ENCODE measurements around the gene CD55.
A peak's percentile ranks its signal among the peaks of the same experiment; 100 is the strongest.

CD55 gene

DNA sequence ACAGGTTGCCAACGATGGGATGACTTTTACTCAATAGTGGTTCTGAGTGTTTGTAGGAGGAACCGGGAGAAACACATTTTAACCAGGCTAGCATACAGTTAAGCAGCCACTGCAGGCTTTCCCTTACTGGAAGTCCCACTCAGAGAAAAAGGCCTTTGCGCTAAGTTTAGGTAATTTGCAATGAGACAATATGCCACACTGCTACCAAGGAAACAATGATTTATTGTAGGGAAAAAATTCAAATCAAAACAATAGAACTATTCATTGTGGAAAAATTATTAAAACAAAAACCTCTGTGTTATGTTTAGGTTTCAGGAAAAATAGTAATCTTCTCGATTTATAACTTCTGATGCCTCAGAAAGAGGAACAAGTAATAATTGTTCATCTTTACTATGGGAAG is 81.3 kb downstream of the CD55 start:
- DNase-seq (ENCODE audit: extremely low spot score), result no peak
- ChIA-PET CTCF (no interaction called here), POLR2A (no interaction called here)
- TF ChIP-seq, protein P1, sequence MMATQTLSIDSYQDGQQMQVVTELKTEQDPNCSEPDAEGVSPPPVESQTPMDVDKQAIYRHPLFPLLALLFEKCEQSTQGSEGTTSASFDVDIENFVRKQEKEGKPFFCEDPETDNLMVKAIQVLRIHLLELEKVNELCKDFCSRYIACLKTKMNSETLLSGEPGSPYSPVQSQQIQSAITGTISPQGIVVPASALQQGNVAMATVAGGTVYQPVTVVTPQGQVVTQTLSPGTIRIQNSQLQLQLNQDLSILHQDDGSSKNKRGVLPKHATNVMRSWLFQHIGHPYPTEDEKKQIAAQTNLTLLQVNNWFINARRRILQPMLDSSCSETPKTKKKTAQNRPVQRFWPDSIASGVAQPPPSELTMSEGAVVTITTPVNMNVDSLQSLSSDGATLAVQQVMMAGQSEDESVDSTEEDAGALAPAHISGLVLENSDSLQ (IDR thresholded peaks at IDR 0.05), result no peak
- TF ChIP-seq BHLHE40 (IDR thresholded peaks at IDR 0.05; ENCODE audit: borderline replicate concordance), result no peak
- no peak for TF ChIP-seq LEF1 (IDR thresholded peaks at IDR 0.05; ENCODE audit: borderline replicate concordance)
- no peak for TF ChIP-seq L3MBTL2 (conservative IDR thresholded peaks at IDR 0.05)
- TF ChIP-seq SUZ12 (IDR thresholded peaks at IDR 0.05), result no peak
- TF ChIP-seq HDGF (IDR thresholded peaks at IDR 0.05; ENCODE audit: borderline replicate concordance), result no peak
- no peak for TF ChIP-seq ELF4 (IDR thresholded peaks at IDR 0.05)
- no peak for TF ChIP-seq ZNF384 (IDR thresholded peaks at IDR 0.05)
- TF ChIP-seq ARNT (IDR thresholded peaks at IDR 0.05), result no peak
- TF ChIP-seq FOXM1 (IDR thresholded peaks at IDR 0.05; ENCODE audit: borderline replicate concordance), result no peak

DNA sequence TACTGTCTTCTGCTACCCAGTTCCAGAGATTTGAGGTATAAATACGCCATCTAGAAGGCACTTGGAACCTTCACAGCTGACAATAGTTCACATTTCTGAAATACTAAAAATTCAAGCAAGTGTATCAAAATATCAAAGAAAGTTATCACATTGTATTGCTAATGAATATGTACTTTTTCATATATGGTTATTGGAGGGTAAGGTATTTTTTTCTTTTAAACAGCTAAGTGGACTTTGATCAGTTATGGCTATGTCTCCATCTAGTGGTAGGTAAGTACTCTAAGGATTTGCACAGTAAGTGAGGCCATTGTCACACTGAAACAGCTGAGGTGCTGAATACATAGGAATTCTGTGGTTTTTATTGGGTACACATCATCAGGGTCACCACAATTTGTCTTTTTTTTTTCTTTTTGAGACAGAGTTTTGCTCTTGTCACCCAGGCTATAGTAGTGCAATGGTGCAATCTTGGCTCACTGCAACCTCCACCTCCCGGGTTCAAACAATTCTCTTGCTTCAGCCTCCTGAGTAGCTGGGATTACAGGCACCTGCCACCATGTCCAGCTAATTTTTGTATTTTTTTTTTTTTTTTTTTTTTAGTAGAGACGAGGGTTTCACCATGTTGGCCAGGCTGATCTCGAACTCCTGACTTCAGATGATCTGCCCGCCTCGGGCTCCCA is 83.5 kb downstream of the CD55 start:
- ChIA-PET CTCF (interaction anchor here (0.6 to 1.3 kb wide), 8 partner anchors 11 to 329 kb away, joined by 3 to 9 read pairs (median 4); no protein-coding TSS in a partner anchor), POLR2A (interaction anchor here (1.0 kb wide), 1 partner anchor 83 kb away, joined by 4 read pairs; the partner anchor contains the start of gene CD55)
- no peak for TF ChIP-seq FOXM1 (IDR thresholded peaks at IDR 0.05; ENCODE audit: borderline replicate concordance)
- peak; percentile 81 for TF ChIP-seq ZNF384 (IDR thresholded peaks at IDR 0.05)
- DNase-seq (ENCODE audit: extremely low spot score), result peak; percentile 65

DNA sequence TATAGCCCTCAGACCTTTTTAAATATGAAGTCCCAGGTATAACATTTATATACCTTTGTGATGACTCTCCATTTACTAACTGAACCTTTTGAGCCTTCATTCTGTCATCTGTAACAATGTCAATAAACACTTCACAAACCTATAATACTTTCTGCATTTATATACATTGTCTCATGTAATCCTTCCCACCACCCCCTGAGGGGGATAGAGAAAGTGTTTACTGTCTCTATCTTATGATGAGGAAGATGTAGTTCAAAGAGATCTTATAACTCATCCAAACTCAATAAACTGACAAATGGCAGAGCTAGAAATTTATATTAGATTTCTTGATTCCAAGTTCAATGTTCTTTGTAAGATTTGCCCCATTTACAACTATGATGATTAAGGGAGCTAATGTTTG is 84.3 kb downstream of the CD55 start:
- CTCF ChIA-PET, result interaction anchor here (1.3 kb wide), 2 partner anchors 33 to 322 kb away, joined by 3 to 9 read pairs; no protein-coding TSS in a partner anchor
- TF ChIP-seq SP1 (IDR thresholded peaks at IDR 0.05), result no peak
- TF ChIP-seq BHLHE40 (IDR thresholded peaks at IDR 0.05; ENCODE audit: borderline replicate concordance), result no peak
- no peak for TF ChIP-seq CTBP1 (IDR thresholded peaks at IDR 0.05; ENCODE audit: borderline replicate concordance)
- TF ChIP-seq HDGF (IDR thresholded peaks at IDR 0.05; ENCODE audit: borderline replicate concordance), result no peak
- TF ChIP-seq ELF4 (IDR thresholded peaks at IDR 0.05), result no peak
- DNase-seq (ENCODE audit: extremely low spot score), result no peak
- POLR2A ChIA-PET, result no interaction called here

DNA sequence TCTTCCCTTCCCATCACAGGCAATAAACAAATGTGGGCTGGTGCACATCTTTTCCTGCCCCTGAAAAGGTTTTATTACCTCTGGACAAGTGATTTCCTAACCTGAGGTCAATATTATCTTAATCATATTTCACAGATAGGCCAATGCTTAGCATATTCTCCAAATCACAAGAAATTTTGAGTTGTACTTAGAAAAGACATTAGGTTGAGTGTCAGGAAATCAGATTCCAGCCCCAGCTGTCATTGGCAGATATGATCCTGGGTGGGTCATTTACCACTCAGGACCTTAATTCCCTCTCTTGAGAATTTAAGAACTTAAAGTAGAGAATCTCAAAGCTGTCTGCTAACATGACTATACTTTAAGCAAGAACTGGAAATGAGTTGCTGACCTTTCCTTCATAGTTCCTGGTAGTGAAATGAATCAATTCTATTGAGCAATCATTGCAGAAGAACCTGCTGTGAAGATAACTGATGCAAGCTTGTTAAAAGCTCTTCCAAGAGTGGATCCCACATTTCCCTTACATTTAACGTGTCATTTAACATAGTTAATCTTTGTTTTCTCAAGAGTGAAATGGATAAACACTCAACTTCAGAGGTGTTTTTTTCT is 86.3 kb downstream of the CD55 start:
- POLR2A ChIA-PET, result no interaction called here
- DNase-seq (ENCODE audit: extremely low spot score), result no peak
- no peak for TF ChIP-seq SUZ12 (IDR thresholded peaks at IDR 0.05)
- TF ChIP-seq BHLHE40 (IDR thresholded peaks at IDR 0.05; ENCODE audit: borderline replicate concordance), result no peak
- TF ChIP-seq CTBP1 (IDR thresholded peaks at IDR 0.05; ENCODE audit: borderline replicate concordance), result no peak
- TF ChIP-seq, protein P1 (IDR thresholded peaks at IDR 0.05), result no peak
- TF ChIP-seq FOXK2 (IDR thresholded peaks at IDR 0.05), result no peak
- no peak for TF ChIP-seq FOXA1 (IDR thresholded peaks at IDR 0.05)
- TF ChIP-seq L3MBTL2 (conservative IDR thresholded peaks at IDR 0.05), result no peak
- no peak for TF ChIP-seq NFRKB (IDR thresholded peaks at IDR 0.05)
- TF ChIP-seq SP1 (IDR thresholded peaks at IDR 0.05), result no peak
- TF ChIP-seq ZNF384 (IDR thresholded peaks at IDR 0.05), result no peak
- no peak for TF ChIP-seq ARNT (IDR thresholded peaks at IDR 0.05)
- no peak for TF ChIP-seq FOXM1 (IDR thresholded peaks at IDR 0.05; ENCODE audit: borderline replicate concordance)
- CTCF ChIA-PET, result no interaction called here
